ENCODE data around the gene DCAF6.

DNA sequence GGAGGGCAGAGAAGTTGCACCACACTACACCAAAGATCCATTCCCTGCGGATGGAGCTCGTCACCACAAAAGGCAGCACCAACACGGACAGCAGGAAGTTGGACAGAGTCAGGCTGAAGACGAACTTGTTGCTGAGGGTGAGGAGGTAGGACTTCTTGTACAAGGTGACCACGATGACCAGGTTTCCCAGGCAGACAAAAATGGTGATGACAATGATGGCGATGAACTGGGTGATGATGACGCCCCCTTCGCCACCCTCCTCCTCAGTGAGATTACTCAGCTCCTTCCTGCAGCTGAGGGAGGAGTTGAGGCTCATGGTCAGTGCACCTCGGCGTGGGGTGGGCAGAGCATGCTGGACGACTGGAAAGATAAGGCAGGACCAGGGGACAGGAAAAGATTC, 168.1 kb downstream of the DCAF6 start:
- TF ChIP-seq GATA2 (IDR thresholded peaks at IDR 0.05; ENCODE audit: low read depth, low read length) (no peak), GATA3 (IDR thresholded peaks at IDR 0.05; ENCODE audit: low read depth, low read length) (no peak)
